ENCODE results near the gene PTTG1IP.

PTTG1IP gene

DNA sequence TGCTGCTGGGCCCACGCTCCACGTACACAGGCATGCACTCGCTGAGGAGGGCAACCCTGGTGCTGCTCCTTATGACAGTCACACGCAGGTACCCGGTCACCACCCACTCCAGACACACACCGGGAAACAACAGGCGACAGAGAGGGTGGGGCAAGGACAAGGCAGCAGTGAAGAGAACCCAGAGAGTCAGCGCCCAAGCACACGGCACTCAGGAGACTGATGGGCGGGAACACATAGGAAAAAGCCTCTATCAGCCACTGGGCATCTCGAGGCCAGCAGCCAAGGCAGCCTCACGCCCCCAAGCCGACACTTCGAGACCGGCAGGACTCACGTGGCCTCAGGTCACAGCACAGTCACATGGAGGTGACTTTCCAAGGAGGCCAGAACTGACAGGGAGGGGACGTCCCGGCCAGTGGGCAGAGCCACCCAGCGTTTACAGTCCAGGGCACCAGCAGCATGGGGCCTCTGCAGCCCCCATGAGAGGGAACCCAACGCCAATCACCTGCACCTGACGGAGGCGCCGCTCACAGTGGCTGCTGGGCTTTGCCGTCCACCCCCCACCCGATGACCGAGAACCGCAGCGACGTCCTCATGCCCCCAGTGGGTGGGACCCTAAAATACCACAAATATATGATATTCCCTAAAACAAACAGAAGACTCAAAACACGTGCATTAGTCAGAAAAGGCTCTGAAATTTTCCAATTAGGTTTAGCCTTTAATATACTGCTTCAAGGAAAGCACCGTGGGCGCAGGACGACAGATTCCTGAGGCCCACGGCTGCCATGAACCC is 19.7 kb downstream of the PTTG1IP start:
- ATAC-seq (no peak), DNase-seq (no peak)
- Mint-ChIP-seq H3K4me1 (peaks cover 37% of the 10 kb centered on the region), H3K27ac (peak overlapping the region in 1 of 2 donors; percentile 54), H3K9me3 (no peaks in the 10 kb centered on the region), H3K4me3 (peak overlapping the region in 1 of 2 donors; percentile 26), H3K27me3 (no peaks in the 10 kb centered on the region)

DNA sequence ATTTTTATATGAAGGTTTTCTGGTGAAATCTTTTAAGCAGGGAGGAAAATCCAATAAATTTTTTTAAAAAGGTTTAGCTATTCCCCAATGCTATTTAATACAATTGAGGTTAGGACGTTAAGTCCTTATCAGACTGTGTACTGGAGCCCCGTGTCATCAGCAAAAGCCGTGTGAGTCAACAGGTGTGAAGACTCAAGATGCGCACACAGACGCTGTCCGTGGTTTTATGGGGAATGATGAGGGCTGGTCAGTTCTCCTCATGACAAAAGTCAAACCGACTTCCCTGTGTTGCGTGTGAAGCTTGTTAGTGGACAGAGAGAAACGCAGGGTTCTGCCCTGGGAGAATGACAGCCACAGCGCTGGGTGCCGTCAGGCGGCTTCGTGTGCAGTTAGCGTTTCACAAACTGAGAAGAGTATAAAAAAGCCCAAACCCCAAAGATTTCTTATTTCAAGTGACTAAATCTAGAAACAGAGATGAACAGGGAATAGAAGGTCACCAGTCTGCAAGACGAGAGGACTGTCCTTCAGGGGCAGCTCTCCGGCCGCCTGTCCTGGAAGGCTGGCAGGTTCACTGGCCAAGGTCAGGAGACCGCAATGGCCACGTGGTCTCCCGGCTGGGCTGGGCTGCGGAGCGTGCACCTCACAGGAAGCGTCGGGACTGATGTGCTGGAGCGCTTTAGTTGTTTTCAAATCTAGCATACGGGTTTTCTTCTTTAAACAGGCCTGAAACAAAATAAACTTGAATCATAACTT is 22.4 kb downstream of the PTTG1IP start:
- Mint-ChIP-seq H3K27ac (peak overlapping the region in 1 of 2 donors; percentile 61), H3K9me3 (no peaks in the 10 kb centered on the region), H3K4me1 (peaks cover 45% of the 10 kb centered on the region), H3K27me3 (no peaks in the 10 kb centered on the region), H3K4me3 (no peak overlapping the region)
- DNase-seq = no peak
- ATAC-seq = no peak

DNA sequence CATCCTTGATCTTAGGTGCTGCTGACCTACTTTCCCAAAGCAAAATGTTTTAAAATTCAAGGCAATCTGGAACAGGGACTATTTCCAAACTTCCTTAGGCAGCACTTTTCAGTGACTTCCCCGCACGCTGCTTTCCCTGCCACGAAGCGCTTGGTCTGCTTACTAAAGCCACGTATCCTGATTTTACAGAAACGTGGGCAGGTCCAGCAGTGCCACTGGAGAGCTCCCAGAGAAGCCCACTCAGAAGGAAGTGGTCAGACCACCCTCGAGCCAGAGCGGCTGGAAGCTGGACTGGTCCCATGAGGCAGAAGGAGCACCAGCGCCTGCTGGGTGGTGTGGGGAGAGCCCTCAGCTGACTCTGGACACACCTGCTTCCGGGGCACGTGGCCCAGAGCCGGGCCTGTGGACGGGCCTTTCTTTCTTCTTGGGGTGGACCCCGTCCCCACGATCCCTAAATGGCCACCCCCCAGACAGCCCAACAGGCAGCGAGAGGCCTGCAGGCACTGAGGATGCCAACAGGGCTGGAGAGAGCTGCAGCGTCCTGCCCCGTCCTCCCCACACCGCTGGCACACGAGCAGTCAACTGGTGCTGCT is 23.2 kb downstream of the PTTG1IP start:
- Mint-ChIP-seq H3K4me1 (peaks cover 45% of the 10 kb centered on the region), H3K27ac (peak overlapping the region in 1 of 2 donors; percentile 48), H3K27me3 (no peaks in the 10 kb centered on the region), H3K9me3 (no peaks in the 10 kb centered on the region), H3K4me3 (no peak overlapping the region)
- no peak for ATAC-seq
- no peak for DNase-seq

DNA sequence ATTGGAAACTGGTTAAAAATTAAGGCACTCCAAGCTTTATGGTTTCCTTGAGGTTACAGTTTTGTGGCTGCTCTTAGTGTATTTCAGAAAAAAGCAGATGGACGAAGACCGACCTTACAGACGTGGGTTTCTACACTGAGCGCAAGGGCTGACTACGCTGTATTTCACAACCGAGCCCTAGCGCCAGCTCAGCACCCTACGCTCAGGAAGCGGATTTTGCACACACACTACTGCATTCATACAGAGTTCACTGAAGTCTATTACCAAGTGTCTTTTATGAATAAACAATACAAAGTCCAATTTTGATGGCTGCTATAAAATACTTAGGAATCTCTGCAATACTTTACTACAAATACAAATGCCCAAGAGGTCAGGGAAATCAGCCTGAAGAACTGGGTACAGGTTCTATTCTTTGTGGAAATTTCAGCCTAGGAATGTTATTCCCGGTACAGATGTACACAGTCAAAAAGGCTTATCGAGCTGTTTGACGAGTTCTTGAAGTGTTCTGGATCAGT is 23.8 kb downstream of the PTTG1IP start:
- Mint-ChIP-seq H3K9me3 (no peaks in the 10 kb centered on the region), H3K27me3 (peaks cover 2% of the 10 kb centered on the region), H3K4me1 (peaks cover 40% of the 10 kb centered on the region), H3K4me3 (no peak overlapping the region), H3K27ac (no peak overlapping the region)
- ATAC-seq = no peak
- no peak for DNase-seq

DNA sequence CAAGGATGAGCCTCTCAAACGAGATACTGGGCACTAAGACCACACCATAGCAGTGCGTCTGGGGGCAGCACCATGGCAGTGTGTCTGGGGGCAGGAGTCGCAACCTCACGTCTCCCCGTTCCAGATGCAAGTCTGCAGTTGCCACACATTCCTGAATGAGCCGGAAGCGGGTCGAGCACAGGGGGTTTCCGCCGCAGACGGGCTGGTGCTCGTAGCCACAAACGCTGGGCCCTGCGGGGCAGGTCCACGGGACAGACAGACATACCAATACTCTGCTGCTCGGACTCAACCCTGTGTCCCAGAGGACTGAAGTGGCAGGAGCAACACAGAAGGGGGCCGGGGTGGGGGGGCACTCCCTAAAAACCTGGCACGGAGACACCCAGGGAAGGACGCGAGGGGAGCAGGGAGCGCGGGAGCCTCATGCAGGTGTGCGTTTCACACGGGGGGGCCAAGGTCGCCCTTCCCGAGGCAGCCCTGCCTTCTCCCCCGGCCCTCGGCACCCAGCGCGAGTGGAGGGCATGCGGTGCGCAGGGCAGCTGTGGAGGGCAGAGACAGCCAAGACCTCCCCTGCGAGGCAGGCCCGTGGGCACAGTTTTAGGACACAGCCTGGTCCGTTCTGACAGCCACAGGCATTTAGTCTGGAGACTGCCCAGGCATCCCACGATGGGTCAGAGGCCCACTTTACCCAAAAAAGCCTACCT is 24.5 kb downstream of the PTTG1IP start:
- no peak for ATAC-seq
- Mint-ChIP-seq H3K4me3 (no peak overlapping the region), H3K27me3 (peaks cover 9% of the 10 kb centered on the region), H3K27ac (no peak overlapping the region), H3K9me3 (no peaks in the 10 kb centered on the region), H3K4me1 (peaks cover 32% of the 10 kb centered on the region)
- no peak for DNase-seq

DNA sequence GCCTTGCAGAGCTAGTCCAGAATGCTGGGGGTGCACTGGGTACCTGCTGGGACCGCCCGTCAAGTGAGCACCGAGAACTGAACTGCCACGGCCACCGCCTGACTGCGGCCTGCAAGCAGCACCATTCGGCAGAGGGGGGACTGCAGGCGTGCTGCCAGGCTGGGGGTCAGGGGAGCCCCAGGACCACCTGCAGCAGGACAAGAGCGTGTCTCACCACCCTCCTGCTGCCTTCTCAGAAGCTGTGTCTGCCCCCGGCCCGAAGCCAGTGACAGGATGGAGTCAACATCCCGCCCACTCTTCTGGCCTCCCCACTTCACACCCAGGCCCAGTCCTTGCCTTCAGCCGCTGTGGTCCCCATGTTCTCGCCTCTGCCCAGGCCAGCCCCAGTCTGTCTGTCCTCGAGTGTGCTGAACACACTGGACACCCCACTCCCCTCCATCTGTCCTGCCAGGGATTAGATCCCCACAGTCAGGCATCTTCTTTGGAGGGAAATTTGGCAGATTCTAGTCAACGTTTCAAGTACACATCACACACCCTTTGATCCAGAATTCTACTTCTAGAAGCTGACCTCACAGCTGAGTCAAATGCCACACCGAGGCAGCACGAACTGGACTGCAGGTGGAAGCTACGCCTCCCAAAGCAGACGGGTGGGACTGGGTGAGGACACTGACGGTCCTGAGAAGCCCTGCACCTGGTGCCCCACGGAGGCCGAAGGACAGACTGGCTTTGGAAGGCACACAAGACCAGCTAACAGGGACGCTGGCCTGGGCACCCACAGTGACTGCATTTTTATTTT is 26.0 kb downstream of the PTTG1IP start:
- Mint-ChIP-seq H3K4me1 (peaks cover 25% of the 10 kb centered on the region), H3K27ac (no peak overlapping the region), H3K9me3 (no peaks in the 10 kb centered on the region), H3K4me3 (no peak overlapping the region), H3K27me3 (peaks cover 14% of the 10 kb centered on the region)
- ATAC-seq (no peak), DNase-seq (no peak)

DNA sequence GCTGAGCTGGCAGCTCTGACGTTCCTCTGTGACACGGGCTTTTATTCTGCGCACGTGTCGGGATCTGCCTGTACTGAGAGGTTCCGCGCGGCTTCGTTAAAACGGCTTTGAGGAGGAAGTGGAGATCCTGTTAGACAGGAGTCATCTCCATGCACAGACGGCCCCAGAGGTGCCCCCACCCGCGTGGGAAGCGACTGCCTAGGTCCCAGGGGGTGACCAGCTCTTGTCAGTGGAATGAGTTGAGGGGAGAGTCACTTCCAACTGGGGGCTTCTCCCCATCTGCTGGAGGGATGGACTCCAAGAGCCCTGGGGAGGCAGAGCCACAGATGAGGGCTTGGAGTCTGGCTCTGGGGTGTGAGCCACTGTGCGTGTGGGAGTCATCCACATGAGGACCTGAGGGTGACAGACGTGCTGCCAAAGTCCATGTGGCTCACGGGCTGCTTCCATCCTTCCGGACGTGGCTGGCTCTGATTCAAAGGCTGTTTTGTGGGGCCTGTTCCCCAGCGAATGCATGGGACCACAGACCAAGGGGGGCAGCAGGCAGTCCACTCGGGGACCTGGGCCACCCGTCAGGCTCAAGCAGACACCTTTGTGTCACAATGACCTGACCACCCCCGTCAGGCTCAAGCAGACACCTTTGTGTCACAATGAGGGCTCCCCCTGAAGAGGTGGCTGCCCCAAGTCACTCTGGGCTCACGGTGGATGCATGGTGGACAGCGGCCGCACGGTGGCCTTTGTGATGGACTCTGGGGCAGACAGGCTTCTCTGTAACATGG is 26.8 kb downstream of the PTTG1IP start:
- Mint-ChIP-seq H3K4me3 (peak overlapping the region; percentile 78 to 79), H3K9me3 (no peaks in the 10 kb centered on the region), H3K4me1 (peaks cover 25% of the 10 kb centered on the region), H3K27ac (peak overlapping the region; percentile 72 to 76), H3K27me3 (peaks cover 21% of the 10 kb centered on the region)
- DNase-seq (peak; percentile 26 to 35), ATAC-seq (peak; percentile 66)

DNA sequence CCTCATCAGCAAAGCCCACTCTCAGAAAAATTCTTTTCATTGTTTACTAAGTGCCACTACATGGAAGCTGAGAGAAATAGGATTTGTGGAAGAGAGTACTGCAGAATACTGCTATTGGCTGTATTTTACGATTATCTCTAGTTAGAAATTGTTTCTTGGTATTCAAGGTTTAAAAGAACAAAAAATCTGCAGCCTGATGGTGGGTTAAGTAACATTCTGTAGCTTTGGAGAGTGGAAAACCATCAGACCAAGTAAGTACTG is 27.3 kb downstream of the PTTG1IP start:
- Mint-ChIP-seq H3K9me3 (no peaks in the 10 kb centered on the region), H3K4me3 (peak overlapping the region; percentile 78 to 79), H3K27me3 (peaks cover 21% of the 10 kb centered on the region), H3K27ac (peak overlapping the region; percentile 72 to 76), H3K4me1 (peaks cover 25% of the 10 kb centered on the region)
- DNase-seq = no peak
- no peak for ATAC-seq

DNA sequence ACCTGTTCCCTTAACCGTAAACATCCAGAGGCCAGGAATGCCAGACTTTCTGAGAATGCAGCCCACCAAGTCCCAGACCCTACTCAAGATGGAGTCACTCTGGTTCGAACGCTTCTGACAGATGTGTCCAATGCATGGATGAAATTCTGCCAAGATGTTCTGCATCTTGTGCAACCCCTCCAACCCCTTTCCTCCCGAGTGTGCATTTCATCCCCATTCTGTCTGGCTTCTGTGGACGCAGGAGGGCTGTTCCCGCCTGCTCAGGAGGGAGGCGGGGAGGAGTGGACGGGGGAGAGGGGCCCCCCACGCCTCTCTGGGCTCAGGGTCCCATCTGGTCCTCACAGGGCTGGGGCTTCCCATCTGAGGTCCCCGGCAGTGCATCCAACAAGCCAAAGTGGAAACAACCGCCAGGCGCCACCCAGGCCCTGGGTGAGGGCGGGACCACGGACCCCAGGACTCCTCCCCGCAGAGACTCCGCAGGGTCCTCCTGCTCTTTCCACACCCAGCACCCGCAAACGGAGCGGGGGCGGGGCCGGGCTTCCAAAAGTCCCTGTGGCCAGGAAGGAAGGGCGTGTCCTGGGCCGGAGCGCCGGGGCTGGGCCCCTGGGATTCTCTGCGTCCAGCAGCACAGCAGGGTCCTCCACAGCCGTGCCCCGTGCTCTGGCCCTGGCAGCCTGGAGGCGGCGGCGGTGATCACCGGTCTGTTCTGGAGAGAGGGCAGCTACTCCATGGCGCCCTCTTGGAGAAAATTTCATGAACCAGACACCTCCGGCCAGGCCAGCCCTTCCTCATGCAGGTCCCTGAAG is 27.9 kb downstream of the PTTG1IP start:
- DNase-seq = peak; percentile 62 to 68

DNA sequence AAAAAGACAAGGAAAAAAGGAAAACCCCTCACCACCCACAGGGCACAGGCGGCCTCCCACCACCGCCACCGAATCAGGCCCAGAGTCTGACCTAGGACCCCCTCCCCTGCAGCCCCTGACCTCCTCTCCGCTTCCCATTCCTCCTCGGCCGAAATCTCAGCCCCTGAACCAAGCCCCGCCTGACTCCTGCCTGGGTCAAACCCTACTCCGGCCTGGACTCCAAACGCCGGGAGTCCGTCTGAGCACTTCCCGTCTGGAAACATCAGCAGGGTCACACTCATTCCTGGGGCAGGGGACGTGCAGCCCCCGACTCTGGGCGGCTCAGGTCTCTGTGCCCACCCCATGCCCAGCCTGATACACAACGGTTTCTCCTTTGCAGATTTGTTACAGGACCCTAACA is 29.2 kb downstream of the PTTG1IP start:
- Mint-ChIP-seq H3K9me3 (no peaks in the 10 kb centered on the region), H3K27ac (peak overlapping the region in 1 of 2 donors; percentile 92), H3K4me1 (peaks cover 25% of the 10 kb centered on the region), H3K4me3 (no peak overlapping the region), H3K27me3 (peaks cover 21% of the 10 kb centered on the region)
- ATAC-seq = no peak
- no peak for DNase-seq

More for the DNA sequence above, 27.9 kb downstream of the PTTG1IP start:
- Mint-ChIP-seq H3K27ac (peak overlapping the region in 1 of 2 donors; percentile 72), H3K9me3 (no peaks in the 10 kb centered on the region), H3K4me3 (peak overlapping the region; percentile 78 to 79), H3K27me3 (peaks cover 21% of the 10 kb centered on the region), H3K4me1 (peaks cover 25% of the 10 kb centered on the region)
- peak; percentile 90 for ATAC-seq

DNA sequence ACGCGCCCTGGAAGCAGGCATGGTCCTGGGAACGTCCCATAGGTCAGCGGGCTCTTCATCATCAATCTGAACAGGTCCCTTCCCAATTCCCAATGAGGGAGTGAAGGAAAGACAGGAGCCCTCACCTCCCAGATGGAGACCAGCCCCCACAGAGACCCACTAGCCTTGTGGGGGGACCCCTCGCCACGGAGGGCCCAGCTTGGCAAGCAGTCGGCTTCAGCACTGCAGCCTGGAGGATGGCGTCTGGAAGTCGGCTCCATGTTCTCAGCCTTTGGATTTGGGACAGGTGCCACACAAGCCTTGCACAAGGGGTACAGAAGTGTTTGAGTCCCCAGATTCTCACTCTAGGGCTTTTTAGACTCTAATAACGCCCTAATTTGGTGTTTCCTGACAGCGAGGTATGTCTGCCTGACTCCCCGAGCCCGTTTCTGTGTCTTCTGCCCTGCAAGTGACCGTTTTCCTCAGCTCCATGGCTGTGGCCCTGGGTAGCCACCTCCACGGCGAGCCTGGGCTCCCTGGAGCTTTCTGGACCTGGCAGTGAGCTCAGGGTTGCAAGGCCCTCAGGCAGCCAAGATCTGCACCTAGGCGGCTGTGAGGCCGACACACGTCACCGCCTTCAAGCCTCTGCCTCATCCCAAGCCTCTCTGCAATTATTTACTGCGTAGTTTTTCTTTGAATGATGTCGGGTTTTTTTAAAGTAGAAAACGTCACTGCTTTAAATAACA is 30.6 kb downstream of the PTTG1IP start:
- peaks cover 25% of the 10 kb centered on the region for H3K4me1 Mint-ChIP-seq
- ATAC-seq (no peak), DNase-seq (no peak)
- H3K27me3 Mint-ChIP-seq = peaks cover 21% of the 10 kb centered on the region
- H3K27ac Mint-ChIP-seq = no peak overlapping the region
- no peak overlapping the region for H3K4me3 Mint-ChIP-seq
- no peaks in the 10 kb centered on the region for H3K9me3 Mint-ChIP-seq

DNA sequence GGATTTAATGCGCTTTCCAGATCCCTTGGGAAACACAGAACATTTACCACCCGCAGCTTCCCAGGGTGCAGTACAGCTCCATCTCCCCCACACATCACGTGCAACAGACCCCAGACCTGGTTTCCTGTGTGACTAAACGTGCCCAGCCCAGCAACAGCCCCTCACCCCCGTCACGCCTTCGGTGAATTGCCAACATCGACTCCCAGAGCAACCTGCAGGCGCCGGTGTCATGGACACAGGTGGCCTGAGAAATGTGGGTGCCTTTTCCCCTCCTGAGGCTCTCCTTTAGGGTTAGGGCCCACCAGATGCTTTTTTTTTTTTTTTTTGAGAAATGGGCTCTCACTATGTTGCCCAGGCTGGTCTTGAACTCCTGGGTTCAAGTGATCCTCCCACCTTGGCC is 31.4 kb downstream of the PTTG1IP start:
- no peak overlapping the region for H3K4me3 Mint-ChIP-seq
- H3K4me1 Mint-ChIP-seq = peaks cover 19% of the 10 kb centered on the region
- H3K9me3 Mint-ChIP-seq = no peaks in the 10 kb centered on the region
- H3K27ac Mint-ChIP-seq = no peak overlapping the region
- DNase-seq (no peak), ATAC-seq (no peak)
- peaks cover 21% of the 10 kb centered on the region for H3K27me3 Mint-ChIP-seq

DNA sequence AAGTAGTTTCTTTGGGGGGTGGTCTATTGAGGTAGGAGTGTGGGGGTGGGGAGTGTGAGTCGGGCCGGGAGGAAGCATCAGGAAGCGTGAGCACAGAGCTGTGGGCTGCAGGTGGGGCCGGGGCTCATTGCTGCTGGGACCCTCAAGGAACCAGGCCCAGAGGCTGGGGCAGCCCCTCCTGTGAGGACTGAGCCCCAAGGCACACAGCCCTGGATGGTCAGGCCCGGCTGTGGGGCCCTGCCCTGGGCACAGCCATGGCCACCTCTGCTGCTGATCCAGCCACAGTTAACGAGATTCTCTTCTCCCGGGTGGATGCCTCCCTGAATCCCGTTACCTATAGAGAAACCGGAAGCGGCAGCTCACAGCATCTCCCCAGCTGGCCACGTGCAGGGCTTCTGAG is 32.7 kb downstream of the PTTG1IP start:
- Mint-ChIP-seq H3K4me1 (peaks cover 5% of the 10 kb centered on the region), H3K4me3 (no peak overlapping the region), H3K27me3 (peaks cover 21% of the 10 kb centered on the region), H3K9me3 (no peaks in the 10 kb centered on the region), H3K27ac (no peak overlapping the region)
- DNase-seq = no peak
- ATAC-seq = no peak
